ENCODE data around the gene DOCK4.

- no peak for TF ChIP-seq CTCF (conservative IDR thresholded peaks at IDR 0.05; ENCODE audit: low read length)
- no peak for TF ChIP-seq EZH2phosphoT487 (IDR thresholded peaks at IDR 0.05; ENCODE audit: borderline replicate concordance)
Measured at GRCh38 chr7:112152186-112152585, 54.0 kb downstream of the DOCK4 start.
